Measurements from ENCODE around the gene TMEM132D.

The TMEM132D gene

DNA sequence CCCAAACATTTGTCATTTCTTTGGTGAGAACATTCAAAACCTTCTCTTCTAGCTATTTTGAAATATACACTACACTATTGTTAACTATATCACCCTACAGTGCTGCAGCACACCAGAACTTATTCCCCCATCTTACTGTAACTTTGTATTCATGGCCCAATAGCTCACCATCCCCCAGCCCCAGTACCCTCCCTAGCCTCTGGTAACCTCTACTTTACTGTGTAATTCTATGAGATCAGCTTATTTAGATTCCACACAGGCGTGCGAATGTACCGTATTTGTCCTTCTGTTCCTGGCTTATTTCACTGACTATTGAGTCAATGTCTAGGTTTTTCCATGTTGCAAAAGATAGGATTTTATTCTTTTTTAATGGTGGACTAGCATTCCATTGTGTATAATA lies 469.0 kb downstream of the TMEM132D start:
- no peak for DNase-seq (ENCODE audit: low read depth)

DNA sequence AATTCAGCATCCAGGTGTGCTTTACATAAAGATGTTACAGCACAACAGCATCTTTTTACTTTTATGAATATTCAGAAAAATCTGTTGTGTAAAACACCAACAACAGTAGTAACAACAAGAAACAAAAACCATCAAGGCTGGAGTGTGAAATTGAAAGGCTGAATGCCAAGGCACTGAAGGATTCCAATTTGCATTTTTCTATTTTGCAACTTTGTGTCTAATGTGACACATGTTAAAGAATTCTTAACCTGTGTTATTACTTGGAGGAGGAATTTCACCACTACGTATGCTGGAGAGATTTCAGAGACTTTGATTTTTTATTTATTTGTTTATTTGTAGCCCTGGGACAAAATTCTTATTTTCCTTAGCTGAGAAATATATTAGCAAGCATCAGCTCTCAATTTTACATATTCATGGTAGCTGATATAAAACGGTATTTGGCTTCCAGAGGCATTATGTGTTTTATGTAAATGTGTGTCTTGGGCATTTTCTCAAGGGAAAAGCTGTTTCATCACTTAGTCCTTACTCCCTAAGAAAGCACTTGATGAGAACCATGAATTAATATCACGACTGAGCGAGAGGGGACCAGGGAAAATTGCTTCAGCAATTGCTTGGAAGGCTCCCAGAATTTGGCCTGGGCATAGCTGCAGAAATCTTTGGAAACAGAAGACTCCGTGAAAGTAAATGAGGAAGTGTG lies 475.4 kb downstream of the TMEM132D start:
- DNase-seq (ENCODE audit: low read depth): no peak

DNA sequence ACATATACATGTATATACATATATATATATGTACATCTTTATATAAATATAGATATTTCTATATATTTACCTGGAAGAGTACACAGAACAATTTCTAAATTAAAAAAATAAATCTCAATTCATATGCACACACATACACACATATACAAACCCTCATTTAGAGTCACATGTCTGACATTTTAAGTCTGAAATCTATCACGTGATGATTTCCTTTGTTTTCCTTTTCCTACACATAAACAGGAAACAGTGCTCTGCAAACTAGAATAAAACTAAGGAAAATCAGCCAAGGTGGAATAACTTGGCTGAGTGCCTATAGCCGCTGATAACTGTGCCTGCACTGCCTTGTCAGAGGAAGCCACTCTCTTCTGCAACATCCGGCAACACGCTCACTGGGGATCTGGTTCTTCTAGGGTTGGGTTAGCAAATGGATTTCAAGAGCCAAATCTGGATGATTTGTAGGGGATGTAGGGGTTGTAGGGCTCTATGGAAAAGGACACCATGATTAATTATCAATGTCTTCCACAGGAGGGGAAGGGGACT lies 480.7 kb downstream of the TMEM132D start:
- no peak for DNase-seq (ENCODE audit: low read depth)

DNA sequence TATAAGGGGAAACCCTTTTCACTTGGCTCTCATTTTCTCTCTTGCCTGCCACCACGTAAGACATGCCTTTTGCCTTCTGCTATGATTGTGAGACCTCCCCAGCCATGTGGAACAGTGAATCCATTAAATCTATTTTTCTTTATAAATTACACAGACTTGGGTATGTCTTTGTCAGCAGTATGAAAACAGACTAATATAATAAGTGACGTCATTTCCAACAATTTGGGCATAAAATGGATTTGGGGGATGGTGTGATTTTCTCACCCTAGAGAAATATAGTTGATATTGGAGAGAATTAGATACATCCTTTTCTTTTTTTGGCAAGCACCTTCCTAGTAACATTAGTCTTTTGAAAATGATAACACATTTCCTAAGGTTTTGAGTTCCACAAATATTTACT lies 490.5 kb downstream of the TMEM132D start:
- DNase-seq (ENCODE audit: low read depth): no peak

DNA sequence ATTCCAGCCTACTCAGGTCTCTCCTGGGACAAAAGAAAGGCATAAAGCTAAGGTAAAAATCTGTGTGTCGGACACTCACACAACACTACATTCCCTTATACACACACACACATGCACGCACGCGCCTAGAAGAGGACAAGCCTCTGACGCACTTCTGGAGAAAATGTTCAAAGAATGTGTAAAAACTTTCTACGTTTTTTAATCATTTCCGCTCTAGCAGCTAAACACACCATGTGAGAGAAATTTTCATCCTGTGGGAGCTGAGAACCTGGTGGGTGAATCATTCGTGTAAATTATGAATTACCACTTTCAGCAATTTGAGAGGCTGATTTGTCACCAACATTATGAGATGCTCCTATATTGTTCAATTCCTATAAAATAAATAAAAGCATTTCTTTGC lies 494.5 kb downstream of the TMEM132D start:
- DNase-seq (ENCODE audit: low read depth): no peak

DNA sequence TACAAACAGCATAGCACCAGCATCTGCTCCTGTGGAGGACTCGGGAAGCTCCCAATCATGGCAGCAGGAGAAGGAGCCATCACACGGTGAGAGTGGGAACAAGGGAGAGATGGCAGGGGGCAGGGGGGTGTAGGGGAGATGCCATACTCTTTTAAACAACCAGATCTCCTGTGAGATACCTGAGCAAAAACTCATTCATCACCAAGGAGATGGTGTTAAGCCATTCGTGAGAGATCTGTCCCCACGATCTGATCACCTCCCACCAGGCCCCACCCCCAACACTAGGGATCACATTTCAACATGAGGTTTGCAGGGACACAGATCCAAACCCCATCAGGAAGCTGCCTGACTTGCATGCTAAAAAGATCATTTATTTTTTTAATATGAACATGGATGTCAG lies 499.3 kb downstream of the TMEM132D start:
- no peak for DNase-seq (ENCODE audit: low read depth)

DNA sequence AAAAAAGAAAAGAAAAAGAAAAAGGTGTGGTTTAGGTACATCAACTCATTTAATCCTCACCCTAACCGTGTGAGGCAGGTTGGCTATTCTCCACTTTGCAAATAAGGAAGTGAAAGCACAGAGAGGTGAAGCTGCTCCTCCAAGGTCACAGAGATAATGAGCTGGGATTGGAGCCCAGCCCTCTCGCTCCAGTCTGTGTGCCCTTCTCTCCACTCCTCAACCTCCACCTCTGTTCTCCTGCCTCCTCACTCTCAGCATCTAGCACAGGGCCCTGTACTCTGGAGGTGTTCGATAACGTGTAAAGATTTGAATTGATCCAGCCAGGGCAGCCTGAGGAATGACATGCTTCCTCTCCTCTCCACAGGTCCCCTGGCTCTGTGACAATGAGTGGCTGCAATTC lies 502.3 kb downstream of the TMEM132D start:
- DNase-seq (ENCODE audit: low read depth): no peak

DNA sequence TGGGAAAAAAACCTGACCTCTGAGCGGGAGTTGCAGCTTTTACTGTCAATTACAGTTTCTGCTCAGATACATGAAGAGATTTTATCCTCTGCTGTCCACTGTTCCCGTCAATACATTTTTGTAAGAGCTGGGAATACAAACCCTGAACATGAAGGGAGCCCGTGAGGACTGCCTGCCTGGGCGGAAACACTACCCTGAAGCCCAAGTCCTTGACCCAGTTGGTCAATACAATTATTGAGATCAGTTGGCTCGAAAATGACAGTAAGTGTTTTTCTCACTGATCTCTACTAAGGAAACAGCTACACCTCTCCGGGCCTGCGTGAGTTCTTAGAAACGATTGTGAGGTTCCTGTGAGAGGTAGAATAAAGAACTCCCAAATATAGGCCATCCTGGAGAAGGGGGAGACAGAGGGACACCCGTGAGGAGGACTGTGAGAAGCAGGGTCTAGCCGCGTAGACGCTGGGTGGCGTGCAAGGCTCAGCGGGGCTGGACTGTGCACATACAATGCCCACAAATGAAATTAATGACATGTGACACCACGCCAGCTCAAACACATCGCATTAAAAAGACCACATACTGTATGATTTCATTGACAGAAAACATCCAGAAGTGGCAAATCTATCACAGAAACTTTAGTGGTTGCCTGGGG lies 509.5 kb downstream of the TMEM132D start:
- DNase-seq (ENCODE audit: low read depth): no peak

DNA sequence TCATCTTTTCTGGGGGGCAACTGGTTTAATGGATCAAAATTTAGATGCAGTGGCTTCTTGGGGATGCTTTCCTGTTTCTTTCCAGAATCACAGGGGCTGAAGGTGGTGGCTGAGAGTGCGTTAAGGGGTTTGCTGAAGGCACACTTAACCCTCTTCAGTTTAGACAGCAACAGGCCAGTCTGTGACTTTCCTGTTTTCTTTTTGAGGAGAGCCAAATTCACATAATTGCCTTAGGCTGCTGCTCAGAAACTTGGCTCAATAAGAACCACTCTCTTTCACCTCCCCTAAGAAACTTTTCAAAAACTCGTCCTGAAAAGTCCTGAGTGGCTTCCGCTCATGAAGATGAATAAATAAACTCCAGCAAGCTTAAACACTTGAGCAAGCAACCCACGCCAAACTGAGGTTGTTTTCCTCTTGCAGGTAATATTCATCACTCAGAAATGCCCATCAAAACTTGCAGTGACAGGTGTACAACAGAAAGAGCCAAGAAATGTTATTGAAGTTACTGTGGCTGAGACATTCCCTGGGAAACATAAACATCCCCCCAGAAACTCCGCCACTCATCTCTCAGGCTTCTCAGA lies 510.4 kb downstream of the TMEM132D start:
- DNase-seq (ENCODE audit: low read depth): no peak

DNA sequence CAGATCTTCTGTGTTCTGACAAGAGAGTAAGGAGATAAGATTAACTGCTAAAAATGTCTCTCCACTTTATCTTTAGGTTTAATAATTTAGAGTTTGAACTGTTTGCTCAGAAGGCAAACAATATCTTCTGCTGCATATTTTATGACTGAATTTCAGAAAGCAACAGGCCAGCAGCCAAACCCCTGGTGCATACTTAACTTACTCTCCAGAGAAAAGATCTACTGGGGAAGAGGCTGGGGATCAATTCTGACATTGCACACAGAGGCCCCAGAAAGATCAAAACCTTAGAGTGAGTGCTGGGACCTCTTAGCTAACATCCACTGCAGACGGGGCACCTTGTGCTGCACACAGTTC lies 518.2 kb downstream of the TMEM132D start:
- DNase-seq (ENCODE audit: low read depth): no peak

DNA sequence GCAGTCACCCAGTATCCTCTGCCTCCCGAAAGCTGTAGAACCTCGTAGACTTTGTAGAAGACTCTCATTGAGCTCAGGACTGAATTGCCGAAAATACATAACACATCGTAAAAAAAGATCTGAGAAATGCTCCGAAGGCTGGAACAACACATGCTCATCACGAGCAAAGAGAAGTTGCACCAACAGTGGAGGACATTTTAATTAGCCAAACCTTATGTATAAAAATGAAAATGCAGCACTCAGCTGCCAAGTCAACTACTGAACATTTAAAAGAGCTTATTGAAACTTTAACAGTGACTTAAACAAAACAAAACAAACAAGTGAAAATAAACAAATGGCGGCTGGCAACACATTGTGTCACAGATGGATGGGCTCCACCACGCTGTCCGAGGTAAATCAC lies 519.9 kb downstream of the TMEM132D start:
- no peak for DNase-seq (ENCODE audit: low read depth)

DNA sequence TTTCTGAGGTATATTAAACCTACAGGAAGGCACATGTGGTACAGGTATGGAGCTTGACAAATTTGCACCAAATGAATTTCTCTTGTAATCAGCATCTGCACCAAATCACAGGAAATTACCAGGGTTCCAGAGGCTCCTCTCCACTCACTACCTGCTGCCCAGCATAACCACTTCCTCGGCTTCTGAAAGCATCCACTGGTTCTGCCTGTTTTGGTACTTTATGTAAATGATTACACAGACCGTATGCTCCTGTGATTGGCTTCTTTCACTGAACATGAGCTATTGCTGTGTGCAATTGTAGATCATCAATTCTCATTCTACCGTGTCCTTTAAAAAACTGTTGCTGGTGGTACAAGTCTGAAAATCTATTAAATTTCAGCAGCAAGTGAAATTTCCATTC lies 522.1 kb downstream of the TMEM132D start:
- no peak for DNase-seq (ENCODE audit: low read depth)

DNA sequence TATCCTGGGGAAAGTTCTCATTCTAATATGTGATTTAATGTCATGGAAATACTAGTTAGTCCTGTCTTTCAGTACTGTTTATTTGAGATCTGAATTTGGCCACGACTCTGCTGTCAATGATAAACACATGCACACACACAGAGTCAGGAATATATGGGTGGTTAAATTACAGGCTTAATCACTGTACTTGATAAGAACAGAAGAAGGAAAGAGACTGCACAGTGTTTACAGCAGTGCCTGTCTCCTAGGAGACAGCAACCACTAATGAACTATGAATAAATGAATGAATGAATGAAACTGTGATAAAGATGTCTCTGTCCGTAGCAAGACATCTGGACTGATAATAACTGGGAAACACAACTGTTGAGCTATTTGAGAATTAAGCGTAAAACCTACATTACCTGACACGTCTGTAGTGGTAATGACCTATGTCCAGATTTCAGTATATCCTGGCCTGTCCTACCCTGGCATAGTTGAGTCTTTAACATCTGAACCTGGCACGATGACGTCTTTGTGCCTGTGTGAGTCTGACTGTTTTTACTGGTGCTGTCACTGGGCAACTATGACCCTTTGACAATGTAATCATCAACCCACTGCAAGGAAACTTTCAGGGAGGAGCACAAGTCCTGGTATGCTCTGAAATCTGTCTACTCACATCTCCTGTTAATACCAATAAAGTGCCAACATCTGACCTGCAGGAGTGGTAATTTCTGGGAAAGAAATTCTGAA lies 524.6 kb downstream of the TMEM132D start:
- DNase-seq (ENCODE audit: low read depth): no peak

DNA sequence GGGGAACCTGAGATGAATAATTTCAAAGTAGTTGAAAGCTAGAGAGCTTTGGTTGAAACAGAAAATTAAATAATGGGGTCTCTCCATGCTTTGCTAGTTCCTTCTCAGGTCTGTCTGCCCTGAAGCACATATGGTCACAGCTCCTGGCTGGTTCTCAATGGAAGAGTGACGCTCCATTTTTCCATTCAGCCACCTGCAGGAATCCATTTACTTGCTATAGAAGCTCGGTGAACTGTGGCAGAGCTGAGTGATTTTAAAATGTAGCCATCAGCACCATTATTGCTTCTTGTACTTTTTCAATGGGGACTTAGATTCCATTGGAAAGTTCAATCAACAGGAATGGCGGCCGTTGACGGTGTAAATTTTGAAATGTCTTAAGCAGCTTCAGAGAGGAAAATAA lies 525.3 kb downstream of the TMEM132D start:
- DNase-seq (ENCODE audit: low read depth): no peak

DNA sequence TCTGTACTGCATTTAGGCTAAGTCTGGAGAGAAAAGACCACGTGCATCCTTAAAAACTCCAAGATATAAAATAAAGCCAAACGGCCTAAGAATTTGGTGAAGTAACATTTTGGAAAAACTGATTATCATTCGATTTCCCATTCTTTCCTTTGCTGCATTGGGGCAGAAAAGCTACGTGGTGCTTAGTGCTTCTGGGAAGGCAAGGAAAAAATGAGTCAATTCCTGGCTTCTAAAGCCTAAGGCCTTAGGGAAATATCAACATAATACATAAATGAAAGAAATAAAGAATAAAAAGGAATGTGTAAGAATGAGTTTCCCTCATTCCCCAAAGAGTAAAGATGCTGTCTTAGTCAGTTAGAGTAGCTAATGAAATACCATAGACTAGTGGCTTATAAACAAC lies 530.1 kb downstream of the TMEM132D start:
- no peak for DNase-seq (ENCODE audit: low read depth)

DNA sequence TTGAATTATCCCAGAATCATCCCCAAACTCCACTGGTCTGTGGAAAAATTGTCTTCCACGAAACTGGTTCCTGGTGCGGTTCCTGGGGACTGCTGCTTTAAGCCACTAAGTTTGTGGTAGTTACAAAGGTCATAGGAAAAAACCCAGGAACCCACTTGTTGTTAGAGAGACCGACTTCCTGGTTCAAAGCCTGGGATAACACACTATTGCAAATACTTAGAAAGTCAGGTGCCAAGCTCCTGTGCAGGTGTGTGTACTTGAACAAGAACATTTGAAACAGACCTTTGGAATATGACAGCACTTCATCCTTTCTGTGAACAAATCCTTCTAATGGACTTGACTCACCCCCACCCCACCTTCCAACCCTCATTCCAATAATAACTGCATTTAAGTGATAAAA lies 530.9 kb downstream of the TMEM132D start:
- DNase-seq (ENCODE audit: low read depth): no peak

DNA sequence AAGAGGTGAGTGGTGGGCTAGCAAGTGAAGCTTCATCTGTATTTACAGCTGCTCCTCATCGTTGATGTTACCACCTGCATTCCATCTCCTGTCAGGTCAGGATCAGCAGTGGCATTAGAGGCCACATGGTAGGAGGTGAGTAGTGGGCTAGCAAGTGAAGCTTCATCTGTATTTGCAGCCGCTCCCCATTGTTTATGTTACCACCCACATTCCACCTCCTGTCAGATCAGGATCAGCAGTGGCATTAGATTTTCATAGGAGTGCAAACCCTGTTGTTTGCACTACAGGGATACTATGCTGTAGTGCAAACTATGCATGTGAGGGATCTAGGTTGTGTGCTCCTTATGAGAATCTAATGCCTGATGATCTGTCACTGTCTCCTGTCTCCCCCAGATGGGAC lies 531.5 kb downstream of the TMEM132D start:
- DNase-seq (ENCODE audit: low read depth): no peak

DNA sequence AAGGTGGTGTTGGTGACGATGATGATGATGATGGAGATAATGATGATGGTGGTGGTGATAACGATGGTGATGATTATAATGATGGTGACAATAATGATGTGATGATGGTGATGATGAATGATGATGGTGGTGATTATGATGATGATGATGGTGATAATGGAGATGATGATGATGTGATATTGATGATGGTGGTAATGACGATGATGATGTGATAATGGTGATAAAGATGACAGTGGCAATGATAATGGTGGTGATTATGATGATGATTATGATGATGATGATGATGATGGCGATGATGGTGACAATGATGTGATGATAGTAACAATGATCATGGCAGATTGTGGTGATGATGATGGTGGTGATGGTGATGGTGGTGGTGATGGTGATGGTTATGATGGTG lies 532.6 kb downstream of the TMEM132D start:
- no peak for DNase-seq (ENCODE audit: low read depth)

DNA sequence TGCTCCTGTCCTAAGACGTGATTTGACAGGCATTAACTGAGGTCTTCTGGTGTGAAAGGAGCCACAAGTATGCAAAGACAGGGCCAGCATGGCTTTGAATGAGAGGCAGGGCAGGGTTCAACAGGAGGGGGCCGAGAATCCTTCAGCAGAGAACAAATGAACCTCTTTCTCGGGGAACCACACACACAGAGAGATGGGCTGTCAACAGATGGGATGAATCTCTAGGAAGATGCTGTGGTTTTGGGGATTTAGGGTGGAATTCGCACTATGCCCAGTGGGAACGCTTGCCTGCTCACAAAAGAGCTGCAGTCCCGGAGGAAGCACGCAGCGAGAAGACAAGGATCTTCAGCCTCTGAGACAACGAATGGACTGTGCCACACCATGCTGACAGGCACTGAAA lies 537.2 kb downstream of the TMEM132D start:
- DNase-seq (ENCODE audit: low read depth): no peak

DNA sequence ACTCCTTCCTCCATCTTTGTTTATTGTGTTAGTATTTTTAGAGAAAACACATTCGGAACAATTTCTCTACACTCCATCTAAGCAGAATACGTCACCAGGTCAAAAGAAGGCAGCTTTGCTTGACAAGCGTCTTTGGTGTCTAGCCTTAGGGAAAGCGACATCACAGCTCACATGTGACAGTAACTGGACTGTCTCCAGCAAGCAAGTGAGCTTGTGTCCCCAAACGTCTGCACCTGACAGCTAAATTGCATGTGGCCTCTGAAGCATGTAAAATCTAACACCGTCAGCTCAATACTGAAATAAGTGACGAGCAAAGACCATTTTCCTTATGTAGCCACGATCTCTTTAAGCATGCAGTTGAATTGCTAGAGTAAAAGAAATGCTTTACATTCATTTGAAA lies 540.8 kb downstream of the TMEM132D start:
- no peak for DNase-seq (ENCODE audit: low read depth)

DNA sequence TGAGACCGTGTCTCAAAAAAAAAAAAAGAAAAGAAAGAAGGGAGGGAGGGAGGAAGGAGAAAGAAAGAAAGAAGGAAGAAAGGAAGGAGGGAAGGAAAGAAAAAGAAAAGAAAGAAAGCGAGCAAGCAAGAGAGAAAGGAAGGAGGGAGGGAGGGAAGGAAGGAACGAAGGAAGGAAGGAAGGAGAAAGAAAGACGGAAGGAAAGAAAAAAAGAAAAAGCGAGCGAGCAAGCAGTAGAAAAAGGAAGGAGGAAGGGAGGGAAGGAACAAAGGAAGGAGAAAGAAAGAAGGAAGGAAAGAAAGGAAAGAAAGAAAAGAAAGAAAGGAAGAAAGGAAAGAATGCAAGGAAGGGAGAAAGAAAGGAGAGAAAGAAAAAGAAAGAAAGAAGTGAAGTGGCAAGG lies 546.6 kb downstream of the TMEM132D start:
- no peak for DNase-seq (ENCODE audit: low read depth)

DNA sequence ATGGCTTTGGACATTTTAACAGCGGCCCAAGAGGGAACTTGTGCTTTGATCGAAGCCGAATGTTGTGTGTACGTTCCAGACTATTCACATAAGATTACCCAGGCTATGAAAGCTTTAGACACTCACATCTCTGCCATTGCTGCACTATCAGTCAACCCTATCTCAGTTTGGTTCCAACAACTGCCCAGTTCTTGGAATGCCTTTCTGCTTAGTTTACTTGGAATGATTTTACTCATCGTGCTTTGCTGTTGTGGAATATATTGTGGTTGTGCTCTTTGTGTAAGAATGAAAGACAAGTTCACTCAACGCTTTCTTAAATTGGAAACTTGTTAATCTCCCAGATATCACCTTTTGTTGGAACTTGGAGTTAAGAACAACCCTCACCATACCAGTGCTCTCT lies 552.3 kb downstream of the TMEM132D start:
- no peak for DNase-seq (ENCODE audit: low read depth)

DNA sequence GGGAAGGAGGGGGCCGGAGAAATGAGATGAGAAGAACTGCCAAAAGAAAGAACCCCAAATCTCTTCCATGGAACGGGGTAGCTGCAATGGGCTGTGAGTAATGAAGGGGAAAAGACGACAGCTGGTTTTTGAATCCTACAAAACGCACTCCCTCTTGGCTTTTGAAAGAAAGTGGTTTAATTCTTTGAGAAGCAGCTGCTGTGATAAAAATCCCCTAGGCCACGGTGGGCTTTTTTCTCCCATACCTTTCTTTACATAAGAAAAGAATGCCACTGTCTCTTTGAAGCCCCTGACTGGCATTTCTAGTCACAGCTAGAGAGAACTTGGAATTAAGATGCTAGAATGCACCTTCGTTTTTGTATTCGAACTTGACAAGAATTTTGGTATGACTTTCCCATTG lies 564.5 kb downstream of the TMEM132D start:
- no peak for DNase-seq (ENCODE audit: low read depth)

Data from amniotic epithelial cell (primary cell).